Liver (tissue), 9 donors: Measurements from ENCODE around the gene TIE1. TPM values are rescaled to one million over a fixed set of nuclear protein-coding genes. Genes with fewer than 3 reads are reported as not detected.

Experiments
- DNase-seq: peaks from one replicate; pipeline ENCODE4 v3.0.0-alpha.2; 2017; ENCODE audit warnings: low spot score
- H3K27ac ChIP-seq, 2 donors: one replicate each; pipeline ENCODE4 v1.7.0; 2013; ENCODE audit warnings: inconsistent platforms in 2 of 2, low read length in 2 of 2, control low read depth in 1 of 2, low read depth in 1 of 2, mild to moderate bottlenecking in 1 of 2
- H3K27me3 ChIP-seq, 4 donors: one replicate each; pipeline versions ENCODE4 v1.6.1 to v1.7.0; 2013; ENCODE audit warnings: low read length in 3 of 4, inconsistent platforms in 1 of 4, mild to moderate bottlenecking in 1 of 4, moderate library complexity in 1 of 4; ENCODE audit not compliant: control insufficient read depth in 4 of 4, insufficient read depth in 4 of 4
- H3K36me3 ChIP-seq, 4 donors: one replicate each; pipeline versions ENCODE4 v1.6.1 to v1.7.0; 2013; ENCODE audit warnings: low read length in 3 of 4, mild to moderate bottlenecking in 3 of 4, low read depth in 1 of 4, moderate library complexity in 1 of 4; ENCODE audit not compliant: control insufficient read depth in 4 of 4, insufficient read depth in 3 of 4
- H3K4me1 ChIP-seq, 4 donors: one replicate each; pipeline versions ENCODE4 v1.6.1 to v1.7.0; 2013; ENCODE audit warnings: low read length in 3 of 4, mild to moderate bottlenecking in 3 of 4, moderate library complexity in 1 of 4; ENCODE audit not compliant: control insufficient read depth in 4 of 4, insufficient read depth in 4 of 4
- H3K4me3 ChIP-seq, 3 donors: one replicate each; pipeline versions ENCODE4 v1.6.1 to v1.7.0; 2013; ENCODE audit warnings: low read length in 3 of 3, control low read depth in 1 of 3, low read depth in 1 of 3, mild to moderate bottlenecking in 1 of 3
- H3K9ac ChIP-seq, 2 donors: one replicate each; pipeline ENCODE4 v1.7.0; 2013; ENCODE audit warnings: low read length in 2 of 2, mild to moderate bottlenecking in 2 of 2, moderate library complexity in 2 of 2, control low read depth in 1 of 2, low read depth in 1 of 2
- H3K9me3 ChIP-seq, 4 donors: one replicate each; pipeline versions ENCODE4 v1.6.1 to v1.7.0; 2013; ENCODE audit warnings: low read length in 3 of 4; ENCODE audit not compliant: control insufficient read depth in 4 of 4
- ATF3 ChIP-seq: IDR thresholded peaks from 2 replicates; pipeline ENCODE4 v1.6.1; 2016; ENCODE audit warnings: antibody characterized with exemption
- CTCF ChIP-seq: fragments of 150-350 bp; IDR thresholded peaks from 2 replicates; pipeline ENCODE4 v1.5.1; 2017; ENCODE audit warnings: improper control_type of control experiment, low read depth, low read length; ENCODE audit not compliant: missing input control
- EGR1 ChIP-seq, 2 donors: IDR thresholded peaks; 2 replicates each; pipeline ENCODE4 v1.6.1; 2016 to 2018; ENCODE audit warnings: antibody characterized with exemption in 2 of 2, low read depth in 2 of 2
- FOXA1 ChIP-seq: IDR thresholded peaks from 2 replicates; pipeline ENCODE4 v1.6.1; 2016; ENCODE audit warnings: antibody characterized with exemption
- FOXA2 ChIP-seq: IDR thresholded peaks from 2 replicates; pipeline ENCODE4 v1.6.1; 2016; ENCODE audit warnings: antibody characterized with exemption
- GABPA ChIP-seq, 2 donors: IDR thresholded peaks in 1 of 2; conservative IDR thresholded peaks in 1 of 2; 2 replicates each; pipeline ENCODE4 v1.6.1; 2016; ENCODE audit warnings: antibody characterized with exemption in 2 of 2, mild to moderate bottlenecking in 1 of 2, moderate library complexity in 1 of 2
- HNF4A ChIP-seq, 2 donors: conservative IDR thresholded peaks; 2 replicates each; pipeline ENCODE4 v1.6.1; 2016; ENCODE audit warnings: antibody characterized with exemption in 2 of 2, mild to moderate bottlenecking in 2 of 2
- HNF4G ChIP-seq: IDR thresholded peaks from 2 replicates; pipeline ENCODE4 v1.6.1; 2016; ENCODE audit warnings: antibody characterized with exemption
- JUND ChIP-seq, 2 donors: IDR thresholded peaks; 2 replicates each; pipeline ENCODE4 v1.6.1; 2016; ENCODE audit warnings: antibody characterized with exemption in 2 of 2
- MAX ChIP-seq: IDR thresholded peaks from 2 replicates; pipeline ENCODE4 v1.6.1; 2016; ENCODE audit warnings: antibody characterized with exemption
- NR2F2 ChIP-seq: IDR thresholded peaks from 2 replicates; pipeline ENCODE4 v1.6.1; 2016; ENCODE audit warnings: antibody characterized with exemption
- RAD21 ChIP-seq, 2 donors: IDR thresholded peaks; 2 replicates each; pipeline ENCODE4 v1.6.1; 2016; ENCODE audit warnings: antibody characterized with exemption in 2 of 2, mild to moderate bottlenecking in 2 of 2
- REST ChIP-seq: IDR thresholded peaks from 2 replicates; pipeline ENCODE4 v1.6.1; 2016; ENCODE audit warnings: antibody characterized with exemption, mild to moderate bottlenecking
- RXRA ChIP-seq, 2 donors: IDR thresholded peaks; 2 replicates each; pipeline ENCODE4 v1.6.1; 2017 to 2018; ENCODE audit warnings: antibody characterized with exemption in 2 of 2, mild to moderate bottlenecking in 1 of 2
- SP1 ChIP-seq: IDR thresholded peaks from 2 replicates; pipeline ENCODE4 v1.6.1; 2018; ENCODE audit warnings: antibody characterized with exemption, mild to moderate bottlenecking
- TAF1 ChIP-seq: conservative IDR thresholded peaks from 2 replicates; pipeline ENCODE4 v1.6.1; 2016; ENCODE audit warnings: antibody characterized with exemption, mild to moderate bottlenecking
- YY1 ChIP-seq: IDR thresholded peaks from 2 replicates; pipeline ENCODE4 v1.6.1; 2016; ENCODE audit warnings: antibody characterized with exemption, mild to moderate bottlenecking
- ZBTB33 ChIP-seq: IDR thresholded peaks from 2 replicates; pipeline ENCODE4 v1.6.1; 2016; ENCODE audit warnings: antibody characterized with exemption
- WGBS: extraction: QIAGEN DNeasy Blood & Tissue Kit; methylation state at CpG from one replicate; pipeline ENCODE4 v1.1.7; 2013; 5-methylcytosine and 5-hydroxymethylcytosine counted together
- polyA plus RNA-seq, 2 donors: library from polyadenylated mRNA; stranded (reverse) in 1 of 2; unstranded in 1 of 2; fragments of 200-250 nt in 1 of 2; fragments of >200 nt in 1 of 2; fragmentation: Nextera tagmentation in 1 of 2; extraction: Ambion mirVana in 1 of 2; gene quantifications; one replicate each; pipeline versions ENCODE4 v1.2.1 to v1.2.3, GENCODE V29; 2013 to 2015
- total RNA-seq, 2 donors: library from RNA; depleted of rRNA; stranded (reverse); fragments of >200 nt; gene quantifications; one replicate each; pipeline ENCODE4 v1.2.3, GENCODE V29; 2014
- donor health status: healthy.
- donor health status: healthy.
- donor health status: healthy.
- donor health status: healthy.
- donor health status: healthy.

Gene TIE1
- total and polyA plus RNA-seq, 4 donors = 3.6 to 17.6 (median 8.9) TPM

- Histone ChIP-seq H3K27me3 (no peaks in the 10 kb centered on the region), H3K9ac (no peak overlapping the region), H3K9me3 (no peaks in the 10 kb centered on the region), H3K36me3 (no peaks in the 10 kb centered on the region), H3K27ac (no peak overlapping the region), H3K4me1 (peaks cover 11 to 43% (median 37%) of the 10 kb centered on the region in 4 donors), H3K4me3 (no peak overlapping the region)
- peak; percentile 19 for DNase-seq
- WGBS = 95% methylated on average over 8 of the region's 8 CpGs
- no peak for TF ChIP-seq JUND (IDR thresholded peaks at IDR 0.05)
- TF ChIP-seq TAF1 = no peak
- no peak for TF ChIP-seq ATF3
- no peak for TF ChIP-seq FOXA2
- no peak for TF ChIP-seq RAD21 (IDR thresholded peaks at IDR 0.05)
- no peak for TF ChIP-seq EGR1 (IDR thresholded peaks at IDR 0.05; ENCODE audit: low read depth in 2 of 2)
- TF ChIP-seq FOXA1 = no peak
- TF ChIP-seq HNF4A (conservative IDR thresholded peaks at IDR 0.05) = no peak
- TF ChIP-seq CTCF = no peak
- no peak for TF ChIP-seq REST
- no peak for TF ChIP-seq YY1
- TF ChIP-seq HNF4G = no peak
- no peak for TF ChIP-seq GABPA (IDR thresholded peaks at IDR 0.05 in 1 of 2, conservative IDR thresholded peaks at IDR 0.05 in 1 of 2)
- TF ChIP-seq NR2F2 = no peak
- TF ChIP-seq SP1 = no peak
- TF ChIP-seq ZBTB33 = no peak
- TF ChIP-seq RXRA (IDR thresholded peaks at IDR 0.05) = no peak
- no peak for TF ChIP-seq MAX
These were observed 46.9 kb upstream of the TIE1 start for GRCh38 chr1:43253876-43254275.
